Sigmoid colon (tissue), 4 donors: ENCODE data around the gene CTSD.

ENCODE experiments used
- EP300 ChIP-seq, 4 donors: sonication (generic); formaldehyde crosslinking; IDR thresholded peaks; one replicate each; pipeline ENCODE4 v1.6.1; 2017; ENCODE audit warnings: antibody characterized with exemption in 4 of 4
- POLR2A ChIP-seq, 2 donors: fragments of 450-650 bp; IDR thresholded peaks; one replicate each; pipeline ENCODE4 v1.6.1; 2016; ENCODE audit warnings: antibody characterized with exemption in 2 of 2, mild to moderate bottlenecking in 2 of 2, moderate library complexity in 2 of 2
- TF ChIP-seq, protein P1 (sequence below), 4 experiments: fragments of 450-650 bp in 3 of 4; fragments of 200-600 bp in 1 of 4; IDR thresholded peaks; one replicate each; pipeline ENCODE4 v1.5.1; 2016 to 2019; ENCODE audit warnings: antibody characterized with exemption in 4 of 4, mild to moderate bottlenecking in 3 of 4, moderate library complexity in 2 of 4

DNA sequence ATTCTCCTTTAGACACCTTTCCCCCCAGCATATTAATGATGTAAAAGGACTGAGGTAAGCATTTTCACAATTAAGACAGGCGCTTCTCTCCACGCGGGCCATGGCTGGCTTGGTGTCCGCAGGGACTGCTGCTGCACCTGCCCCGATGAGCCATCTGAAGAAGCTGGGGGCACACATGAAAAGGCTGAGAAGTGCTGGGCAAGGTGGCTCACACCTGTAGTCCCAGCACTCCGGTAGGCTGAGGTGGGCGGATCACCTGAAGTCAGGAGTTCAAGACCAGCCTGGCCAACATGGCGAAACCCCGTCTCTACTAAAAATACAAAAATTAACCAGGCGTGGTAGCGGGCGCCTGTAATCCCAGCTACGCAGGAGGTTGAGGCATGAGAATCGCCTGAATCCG is 45.4 kb downstream of the CTSD start:
- TF ChIP-seq EP300 (IDR thresholded peaks at IDR 0.05) = no peak
- TF ChIP-seq, protein P1, sequence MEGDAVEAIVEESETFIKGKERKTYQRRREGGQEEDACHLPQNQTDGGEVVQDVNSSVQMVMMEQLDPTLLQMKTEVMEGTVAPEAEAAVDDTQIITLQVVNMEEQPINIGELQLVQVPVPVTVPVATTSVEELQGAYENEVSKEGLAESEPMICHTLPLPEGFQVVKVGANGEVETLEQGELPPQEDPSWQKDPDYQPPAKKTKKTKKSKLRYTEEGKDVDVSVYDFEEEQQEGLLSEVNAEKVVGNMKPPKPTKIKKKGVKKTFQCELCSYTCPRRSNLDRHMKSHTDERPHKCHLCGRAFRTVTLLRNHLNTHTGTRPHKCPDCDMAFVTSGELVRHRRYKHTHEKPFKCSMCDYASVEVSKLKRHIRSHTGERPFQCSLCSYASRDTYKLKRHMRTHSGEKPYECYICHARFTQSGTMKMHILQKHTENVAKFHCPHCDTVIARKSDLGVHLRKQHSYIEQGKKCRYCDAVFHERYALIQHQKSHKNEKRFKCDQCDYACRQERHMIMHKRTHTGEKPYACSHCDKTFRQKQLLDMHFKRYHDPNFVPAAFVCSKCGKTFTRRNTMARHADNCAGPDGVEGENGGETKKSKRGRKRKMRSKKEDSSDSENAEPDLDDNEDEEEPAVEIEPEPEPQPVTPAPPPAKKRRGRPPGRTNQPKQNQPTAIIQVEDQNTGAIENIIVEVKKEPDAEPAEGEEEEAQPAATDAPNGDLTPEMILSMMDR (IDR thresholded peaks at IDR 0.05) = no peak
- TF ChIP-seq POLR2A (IDR thresholded peaks at IDR 0.05) = no peak
